ENCODE results near the gene TRHDE. TPM values are rescaled to one million over a fixed set of nuclear protein-coding genes. Genes with fewer than 3 reads are reported as not detected.
"Not testable (repeated sequence)": the region's sequence is repeated elsewhere in the genome, so short reads cannot be mapped to it uniquely, and the experiment has no call there.

Gene TRHDE
- total RNA-seq, 1 experiment from 2014 or later = not detected

- no peaks in the 10 kb centered on the region for H3K9me3 Mint-ChIP-seq (ENCODE audit: unreplicated experiment)
- TF ChIP-seq, protein P1, sequence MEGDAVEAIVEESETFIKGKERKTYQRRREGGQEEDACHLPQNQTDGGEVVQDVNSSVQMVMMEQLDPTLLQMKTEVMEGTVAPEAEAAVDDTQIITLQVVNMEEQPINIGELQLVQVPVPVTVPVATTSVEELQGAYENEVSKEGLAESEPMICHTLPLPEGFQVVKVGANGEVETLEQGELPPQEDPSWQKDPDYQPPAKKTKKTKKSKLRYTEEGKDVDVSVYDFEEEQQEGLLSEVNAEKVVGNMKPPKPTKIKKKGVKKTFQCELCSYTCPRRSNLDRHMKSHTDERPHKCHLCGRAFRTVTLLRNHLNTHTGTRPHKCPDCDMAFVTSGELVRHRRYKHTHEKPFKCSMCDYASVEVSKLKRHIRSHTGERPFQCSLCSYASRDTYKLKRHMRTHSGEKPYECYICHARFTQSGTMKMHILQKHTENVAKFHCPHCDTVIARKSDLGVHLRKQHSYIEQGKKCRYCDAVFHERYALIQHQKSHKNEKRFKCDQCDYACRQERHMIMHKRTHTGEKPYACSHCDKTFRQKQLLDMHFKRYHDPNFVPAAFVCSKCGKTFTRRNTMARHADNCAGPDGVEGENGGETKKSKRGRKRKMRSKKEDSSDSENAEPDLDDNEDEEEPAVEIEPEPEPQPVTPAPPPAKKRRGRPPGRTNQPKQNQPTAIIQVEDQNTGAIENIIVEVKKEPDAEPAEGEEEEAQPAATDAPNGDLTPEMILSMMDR (IDR thresholded peaks at IDR 0.05; ENCODE audit: unreplicated experiment) = no peak
- no peaks in the 10 kb centered on the region for H3K27me3 Mint-ChIP-seq (ENCODE audit: insufficient read depth, unreplicated experiment)
- H3K4me1 Mint-ChIP-seq (ENCODE audit: insufficient read depth, unreplicated experiment) = no peaks in the 10 kb centered on the region
- H3K36me3 Mint-ChIP-seq (ENCODE audit: insufficient read depth, unreplicated experiment) = no peaks in the 10 kb centered on the region
- no peak overlapping the region for H3K27ac Mint-ChIP-seq (ENCODE audit: low read depth, unreplicated experiment)
- POLR2A ChIA-PET = no interaction called here
- H3K4me3 Mint-ChIP-seq (ENCODE audit: unreplicated experiment) = no peak overlapping the region
- CTCF ChIA-PET = no interaction called here
- intact Hi-C loops (cut with micrococcal nuclease) = no loop called here
- no TSS peak for BruUV-seq (replicated peaks)
- DNase-seq (ENCODE audit: unreplicated experiment) = no peak
These were observed 386.4 kb downstream of the TRHDE start for GRCh38 chr12:72658615-72659014.

DNA sequence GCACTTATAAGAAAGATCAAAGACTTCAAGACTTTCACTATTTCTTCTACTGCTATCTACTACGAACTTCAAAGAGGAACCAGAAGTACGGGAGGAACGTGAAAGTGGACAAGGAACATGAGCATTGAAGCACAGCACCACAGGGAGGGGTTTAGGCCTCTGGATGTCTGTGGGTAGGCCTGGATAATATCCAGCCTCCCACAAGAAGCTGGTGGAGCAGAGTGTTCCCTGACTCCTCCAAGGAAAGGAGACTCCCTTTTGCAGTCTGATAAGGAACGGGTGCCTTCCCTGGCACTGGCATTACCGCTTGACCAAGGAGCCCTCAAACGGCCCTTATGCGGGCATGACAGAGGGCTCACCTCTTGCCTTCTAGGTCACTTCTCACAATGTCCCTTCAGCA, 388.0 kb downstream of the TRHDE start:
- H3K4me1 Mint-ChIP-seq (ENCODE audit: insufficient read depth, unreplicated experiment); intact Hi-C loops (cut with micrococcal nuclease); H3K27ac Mint-ChIP-seq (ENCODE audit: low read depth, unreplicated experiment); H3K36me3 Mint-ChIP-seq (ENCODE audit: insufficient read depth, unreplicated experiment); DNase-seq (ENCODE audit: unreplicated experiment); H3K9me3 Mint-ChIP-seq (ENCODE audit: unreplicated experiment); CTCF ChIA-PET; H3K4me3 Mint-ChIP-seq (ENCODE audit: unreplicated experiment); H3K27me3 Mint-ChIP-seq (ENCODE audit: insufficient read depth, unreplicated experiment); POLR2A ChIA-PET; BruUV-seq (replicated peaks): not testable (repeated sequence)

- Mint-ChIP-seq H3K36me3 (ENCODE audit: insufficient read depth, unreplicated experiment) (no peaks in the 10 kb centered on the region), H3K4me1 (ENCODE audit: insufficient read depth, unreplicated experiment) (no peaks in the 10 kb centered on the region), H3K27ac (ENCODE audit: low read depth, unreplicated experiment) (no peak overlapping the region), H3K9me3 (ENCODE audit: unreplicated experiment) (no peaks in the 10 kb centered on the region), H3K4me3 (ENCODE audit: unreplicated experiment) (no peak overlapping the region), H3K27me3 (ENCODE audit: insufficient read depth, unreplicated experiment) (no peaks in the 10 kb centered on the region)
- ChIA-PET POLR2A (no interaction called here), CTCF (interaction anchor here (0.7 kb wide), 1 partner anchor 1410 kb away, joined by 3 read pairs; no protein-coding TSS in a partner anchor)
- intact Hi-C loops (cut with micrococcal nuclease) = no loop called here
- no TSS peak for BruUV-seq (replicated peaks)
- DNase-seq (ENCODE audit: unreplicated experiment) = no peak
- TF ChIP-seq, protein P1 (IDR thresholded peaks at IDR 0.05; ENCODE audit: unreplicated experiment) = no peak
These were observed 401.7 kb downstream of the TRHDE start for GRCh38 chr12:72673853-72674252.

- CTCF ChIA-PET = no interaction called here
- H3K27ac Mint-ChIP-seq (ENCODE audit: low read depth, unreplicated experiment) = no peak overlapping the region
These were observed 404.4 kb downstream of the TRHDE start for GRCh38 chr12:72676556-72676955.

More at GRCh38 chr12:72676556-72676955, 404.4 kb downstream of the TRHDE start:
- BruUV-seq (replicated peaks) = no TSS peak
- intact Hi-C loops (cut with micrococcal nuclease) = no loop called here
- no peaks in the 10 kb centered on the region for H3K9me3 Mint-ChIP-seq (ENCODE audit: unreplicated experiment)
- POLR2A ChIA-PET = interaction anchor here (0.6 kb wide), 1 partner anchor 87 kb away, joined by 3 read pairs; no protein-coding TSS in a partner anchor
- TF ChIP-seq, protein P1 (IDR thresholded peaks at IDR 0.05; ENCODE audit: unreplicated experiment) = no peak
- no peaks in the 10 kb centered on the region for H3K36me3 Mint-ChIP-seq (ENCODE audit: insufficient read depth, unreplicated experiment)
- no peak for DNase-seq (ENCODE audit: unreplicated experiment)
- H3K4me1 Mint-ChIP-seq (ENCODE audit: insufficient read depth, unreplicated experiment) = no peaks in the 10 kb centered on the region
- no peaks in the 10 kb centered on the region for H3K27me3 Mint-ChIP-seq (ENCODE audit: insufficient read depth, unreplicated experiment)
- H3K4me3 Mint-ChIP-seq (ENCODE audit: unreplicated experiment) = no peak overlapping the region

All from MCF 10A (cell line).